ENCODE data around the gene MPND. TPM values are rescaled to one million over a fixed set of nuclear protein-coding genes. Genes with fewer than 3 reads are reported as not detected.

Gene MPND
- total RNA-seq, 4 donors from 2014 or later, result 6.5 to 9.5 (median 8.9) TPM

GRCh38 chr19:4370418-4371041 lies 27.2 kb downstream of the MPND start:
- no peaks in the 10 kb centered on the region for H3K9me3 ChIP-seq
- peak in 1 of 2 donors; percentile 63 for DNase-seq (ENCODE audit: low spot score in 2 of 2)
- H3K4me1 ChIP-seq, result peaks cover 85% of the 10 kb centered on the region
- TF ChIP-seq POLR2A (IDR thresholded peaks at IDR 0.05), result no peak
- no peak for TF ChIP-seq CTCF (IDR thresholded peaks at IDR 0.05)
- TF ChIP-seq EP300 (IDR thresholded peaks at IDR 0.05), result no peak
- TF ChIP-seq POLR2AphosphoS5 (IDR thresholded peaks at IDR 0.05), result no peak
- WGBS, result 68% methylated on average over 7 of the region's 15 CpGs
- H3K27ac ChIP-seq, result peak overlapping the region; percentile 84
- H3K4me3 ChIP-seq, result peak overlapping the region; percentile 38
- H3K27me3 ChIP-seq, result no peaks in the 10 kb centered on the region
- H3K36me3 ChIP-seq, result peaks cover 11% of the 10 kb centered on the region

- H3K4me1 ChIP-seq, result peaks cover 95% of the 10 kb centered on the region
- DNase-seq (ENCODE audit: low spot score in 2 of 2), result no peak
- H3K9me3 ChIP-seq, result no peaks in the 10 kb centered on the region
- TF ChIP-seq CTCF (IDR thresholded peaks at IDR 0.05) (no peak), POLR2A (IDR thresholded peaks at IDR 0.05) (no peak), POLR2AphosphoS5 (IDR thresholded peaks at IDR 0.05) (no peak), EP300 (IDR thresholded peaks at IDR 0.05) (no peak)
- H3K4me3 ChIP-seq, result no peak overlapping the region
- H3K27ac ChIP-seq, result peak overlapping the region; percentile 20
- 82% methylated on average over 31 of the region's 31 CpGs for WGBS
- peaks cover 1% of the 10 kb centered on the region for H3K36me3 ChIP-seq
- H3K27me3 ChIP-seq, result no peaks in the 10 kb centered on the region
Measured at GRCh38 chr19:4371247-4372164, 28.1 kb downstream of the MPND start.

GRCh38 chr19:4372165-4373012 lies 29.0 kb downstream of the MPND start:
- Histone ChIP-seq H3K4me3 (no peak overlapping the region), H3K9me3 (no peaks in the 10 kb centered on the region), H3K4me1 (peaks cover 100% of the 10 kb centered on the region), H3K27me3 (no peaks in the 10 kb centered on the region), H3K27ac (peak overlapping the region; percentile 93), H3K36me3 (no peaks in the 10 kb centered on the region)
- no peak for DNase-seq (ENCODE audit: low spot score in 2 of 2)
- 84% methylated on average over 16 of the region's 22 CpGs for WGBS
- TF ChIP-seq CTCF (IDR thresholded peaks at IDR 0.05) (no peak), POLR2A (IDR thresholded peaks at IDR 0.05) (no peak), POLR2AphosphoS5 (IDR thresholded peaks at IDR 0.05) (no peak)

GRCh38 chr19:4373013-4373367 lies 29.6 kb downstream of the MPND start:
- H3K36me3 ChIP-seq, result no peaks in the 10 kb centered on the region
- TF ChIP-seq POLR2A (IDR thresholded peaks at IDR 0.05), result no peak
- no peak for TF ChIP-seq CTCF (IDR thresholded peaks at IDR 0.05)
- no peak for TF ChIP-seq EP300 (IDR thresholded peaks at IDR 0.05)
- TF ChIP-seq POLR2AphosphoS5 (IDR thresholded peaks at IDR 0.05), result no peak
- peaks cover 100% of the 10 kb centered on the region for H3K4me1 ChIP-seq
- peak overlapping the region; percentile 93 for H3K27ac ChIP-seq
- no peak overlapping the region for H3K4me3 ChIP-seq
- H3K27me3 ChIP-seq, result no peaks in the 10 kb centered on the region
- H3K9me3 ChIP-seq, result no peaks in the 10 kb centered on the region
- 40% methylated on average over 1 of the region's 8 CpGs for WGBS
- DNase-seq (ENCODE audit: low spot score in 2 of 2), result peak in 1 of 2 donors; percentile 60
